ENCODE data around the gene RHBDF1.
"Not testable (repeated sequence)": the region's sequence is repeated elsewhere in the genome, so short reads cannot be mapped to it uniquely, and the experiment has no call there.

RHBDF1 gene

GRCh38 chr16:35678-36305, 36.6 kb downstream of the RHBDF1 start:
- no CpG with 5 or more reads among the region's 11 CpGs for WGBS (ENCODE audit: insufficient coverage, insufficient read length)
- Histone ChIP-seq H3K4me3 (ENCODE audit: low read length) (no peak overlapping the region), H3K9me3 (ENCODE audit: control insufficient read depth, insufficient read depth, low read length) (no peaks in the 10 kb centered on the region), H3K27ac (ENCODE audit: low read length) (no peak overlapping the region), H3K36me3 (ENCODE audit: control insufficient read depth, insufficient read depth, low read length) (no peaks in the 10 kb centered on the region; the same call in 1 of the 2 replicates), H3K27me3 (ENCODE audit: control insufficient read depth, insufficient read depth, low read length) (no peaks in the 10 kb centered on the region), H3K4me1 (ENCODE audit: control insufficient read depth, insufficient read depth, low read length) (peaks cover 2% of the 10 kb centered on the region; the same call in 1 of the 2 replicates)
- DNase-seq (ENCODE audit: low read depth, low spot score), result no peak

DNA sequence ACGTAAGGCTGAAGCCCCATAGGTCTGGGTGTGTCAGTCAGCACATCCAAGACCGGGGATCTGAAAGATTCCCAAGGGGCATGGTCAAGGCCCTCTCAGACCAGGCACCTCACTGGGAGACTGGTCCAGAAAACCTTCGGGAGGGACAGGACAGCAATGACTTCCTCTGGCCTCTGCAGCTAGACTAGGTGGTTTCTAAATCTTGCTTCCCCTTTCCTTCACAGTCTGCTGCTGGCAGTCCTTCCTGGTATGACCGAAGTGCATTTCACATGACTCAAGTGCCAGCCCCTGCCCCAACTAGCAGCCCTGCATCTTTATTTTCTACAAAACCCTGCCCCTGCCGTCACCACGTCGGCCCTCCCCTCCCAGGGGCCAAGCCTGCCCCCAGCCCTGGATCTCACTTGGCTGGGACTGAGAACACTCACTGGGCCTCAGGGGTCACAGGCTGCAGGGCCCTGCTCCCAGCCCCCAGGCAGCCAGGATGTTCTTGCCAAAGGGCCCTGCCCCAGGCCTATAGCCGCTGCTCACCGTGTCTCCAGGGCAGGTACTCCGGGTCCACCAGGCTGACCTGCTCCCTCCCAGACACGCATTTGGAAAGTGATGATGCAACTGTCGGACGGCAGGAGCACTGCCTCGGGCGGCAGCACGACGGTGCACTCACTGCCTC, 37.3 kb downstream of the RHBDF1 start:
- no peak overlapping the region for H3K4me3 ChIP-seq (ENCODE audit: low read length)
- WGBS (ENCODE audit: insufficient coverage, insufficient read length), result no CpG with 5 or more reads among the region's 17 CpGs
- H3K4me1 ChIP-seq (ENCODE audit: control insufficient read depth, insufficient read depth, low read length), result peaks cover 2% of the 10 kb centered on the region; the same call in 1 of the 2 replicates
- no peak overlapping the region for H3K27ac ChIP-seq (ENCODE audit: low read length)
- no peaks in the 10 kb centered on the region for H3K27me3 ChIP-seq (ENCODE audit: control insufficient read depth, insufficient read depth, low read length)
- no peaks in the 10 kb centered on the region for H3K9me3 ChIP-seq (ENCODE audit: control insufficient read depth, insufficient read depth, low read length)
- H3K36me3 ChIP-seq (ENCODE audit: control insufficient read depth, insufficient read depth, low read length), result no peaks in the 10 kb centered on the region; the same call in 1 of the 2 replicates
- DNase-seq (ENCODE audit: low read depth, low spot score), result no peak

DNA sequence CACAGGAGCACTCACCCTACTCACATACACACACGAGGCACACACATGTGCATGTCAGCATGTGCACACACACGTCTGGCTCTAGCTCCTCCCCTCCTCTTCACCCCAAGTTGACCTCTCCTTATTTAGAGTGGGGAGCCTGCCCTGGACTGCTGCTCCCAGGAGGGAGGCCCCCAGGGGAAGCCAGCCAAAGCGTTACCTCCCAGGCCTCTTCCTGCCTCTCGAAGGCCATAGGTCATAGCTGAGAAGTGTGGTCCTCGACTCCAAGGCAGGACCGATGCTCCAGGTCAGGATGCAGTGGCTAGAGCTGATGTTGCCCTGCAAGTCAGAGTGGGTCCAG, 37.8 kb downstream of the RHBDF1 start:
- H3K4me1 ChIP-seq (ENCODE audit: control insufficient read depth, insufficient read depth, low read length), result peaks cover 2% of the 10 kb centered on the region; the same call in 1 of the 2 replicates
- no peaks in the 10 kb centered on the region; the same call in 1 of the 2 replicates for H3K36me3 ChIP-seq (ENCODE audit: control insufficient read depth, insufficient read depth, low read length)
- WGBS (ENCODE audit: insufficient coverage, insufficient read length), result no CpG with 5 or more reads among the region's 6 CpGs

GRCh38 chr16:33877-34647, 38.4 kb downstream of the RHBDF1 start:
- H3K4me1 ChIP-seq (ENCODE audit: control insufficient read depth, insufficient read depth, low read length), result peaks cover 2% of the 10 kb centered on the region; the same call in 1 of the 2 replicates
- WGBS (ENCODE audit: insufficient coverage, insufficient read length), result no CpG with 5 or more reads among the region's 21 CpGs
- no peaks in the 10 kb centered on the region for H3K27me3 ChIP-seq (ENCODE audit: control insufficient read depth, insufficient read depth, low read length)
- no peaks in the 10 kb centered on the region; the same call in 1 of the 2 replicates for H3K36me3 ChIP-seq (ENCODE audit: control insufficient read depth, insufficient read depth, low read length)
- no peak overlapping the region for H3K4me3 ChIP-seq (ENCODE audit: low read length)
- DNase-seq (ENCODE audit: low read depth, low spot score), result no peak
- no peaks in the 10 kb centered on the region for H3K9me3 ChIP-seq (ENCODE audit: control insufficient read depth, insufficient read depth, low read length)
- no peak overlapping the region for H3K27ac ChIP-seq (ENCODE audit: low read length)

More for the DNA sequence above, 37.8 kb downstream of the RHBDF1 start:
- Histone ChIP-seq H3K27ac (ENCODE audit: low read length) (no peak overlapping the region), H3K27me3 (ENCODE audit: control insufficient read depth, insufficient read depth, low read length) (no peaks in the 10 kb centered on the region), H3K9me3 (ENCODE audit: control insufficient read depth, insufficient read depth, low read length) (no peaks in the 10 kb centered on the region), H3K4me3 (ENCODE audit: low read length) (no peak overlapping the region)
- DNase-seq (ENCODE audit: low read depth, low spot score), result no peak

GRCh38 chr16:33154-33876, 39.1 kb downstream of the RHBDF1 start:
- H3K9me3 ChIP-seq (ENCODE audit: control insufficient read depth, insufficient read depth, low read length); H3K4me3 ChIP-seq (ENCODE audit: low read length); H3K36me3 ChIP-seq (ENCODE audit: control insufficient read depth, insufficient read depth, low read length); H3K27me3 ChIP-seq (ENCODE audit: control insufficient read depth, insufficient read depth, low read length); H3K4me1 ChIP-seq (ENCODE audit: control insufficient read depth, insufficient read depth, low read length); DNase-seq (ENCODE audit: low read depth, low spot score); H3K27ac ChIP-seq (ENCODE audit: low read length): not testable (repeated sequence)
- no CpG with 5 or more reads among the region's 8 CpGs for WGBS (ENCODE audit: insufficient coverage, insufficient read length)

- H3K9me3 ChIP-seq (ENCODE audit: control insufficient read depth, insufficient read depth, low read length); H3K4me1 ChIP-seq (ENCODE audit: control insufficient read depth, insufficient read depth, low read length); H3K27ac ChIP-seq (ENCODE audit: low read length); H3K27me3 ChIP-seq (ENCODE audit: control insufficient read depth, insufficient read depth, low read length); H3K4me3 ChIP-seq (ENCODE audit: low read length); DNase-seq (ENCODE audit: low read depth, low spot score); H3K36me3 ChIP-seq (ENCODE audit: control insufficient read depth, insufficient read depth, low read length): not testable (repeated sequence)
- WGBS (ENCODE audit: insufficient coverage, insufficient read length), result no CpG with 5 or more reads among the region's 7 CpGs
These were observed 41.8 kb downstream of the RHBDF1 start for GRCh38 chr16:30627-31026.

GRCh38 chr16:25926-26348, 46.5 kb downstream of the RHBDF1 start:
- not testable (repeated sequence) for H3K4me1 ChIP-seq (ENCODE audit: control insufficient read depth, insufficient read depth, low read length); DNase-seq (ENCODE audit: low read depth, low spot score); H3K9me3 ChIP-seq (ENCODE audit: control insufficient read depth, insufficient read depth, low read length); H3K27ac ChIP-seq (ENCODE audit: low read length); H3K36me3 ChIP-seq (ENCODE audit: control insufficient read depth, insufficient read depth, low read length); H3K27me3 ChIP-seq (ENCODE audit: control insufficient read depth, insufficient read depth, low read length); H3K4me3 ChIP-seq (ENCODE audit: low read length)
- no CpG with 5 or more reads among the region's 5 CpGs for WGBS (ENCODE audit: insufficient coverage, insufficient read length)

DNA sequence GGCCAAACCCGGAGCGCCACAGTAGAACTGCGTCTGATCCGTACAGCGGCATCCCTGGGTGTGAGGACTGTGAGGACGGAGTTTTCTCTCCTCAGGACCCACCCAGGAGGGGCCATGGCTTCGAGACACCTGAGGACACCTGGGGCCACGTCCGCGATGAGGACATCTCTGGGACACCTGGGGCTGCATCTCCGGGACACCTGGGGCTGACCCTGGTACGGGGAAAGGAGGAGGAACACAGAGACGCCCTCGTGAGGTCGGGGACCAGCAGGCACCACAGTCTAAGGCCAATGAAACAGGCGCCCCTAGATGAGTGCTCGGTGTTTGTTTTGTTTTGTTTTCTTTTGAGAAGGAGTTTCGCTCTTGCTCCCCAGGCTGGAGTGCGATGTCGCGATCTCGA, 48.3 kb downstream of the RHBDF1 start:
- H3K4me3 ChIP-seq (ENCODE audit: low read length); DNase-seq (ENCODE audit: low read depth, low spot score); H3K27ac ChIP-seq (ENCODE audit: low read length); H3K4me1 ChIP-seq (ENCODE audit: control insufficient read depth, insufficient read depth, low read length); H3K36me3 ChIP-seq (ENCODE audit: control insufficient read depth, insufficient read depth, low read length); H3K27me3 ChIP-seq (ENCODE audit: control insufficient read depth, insufficient read depth, low read length); H3K9me3 ChIP-seq (ENCODE audit: control insufficient read depth, insufficient read depth, low read length): not testable (repeated sequence)
- no CpG with 5 or more reads among the region's 22 CpGs for WGBS (ENCODE audit: insufficient coverage, insufficient read length)

DNA sequence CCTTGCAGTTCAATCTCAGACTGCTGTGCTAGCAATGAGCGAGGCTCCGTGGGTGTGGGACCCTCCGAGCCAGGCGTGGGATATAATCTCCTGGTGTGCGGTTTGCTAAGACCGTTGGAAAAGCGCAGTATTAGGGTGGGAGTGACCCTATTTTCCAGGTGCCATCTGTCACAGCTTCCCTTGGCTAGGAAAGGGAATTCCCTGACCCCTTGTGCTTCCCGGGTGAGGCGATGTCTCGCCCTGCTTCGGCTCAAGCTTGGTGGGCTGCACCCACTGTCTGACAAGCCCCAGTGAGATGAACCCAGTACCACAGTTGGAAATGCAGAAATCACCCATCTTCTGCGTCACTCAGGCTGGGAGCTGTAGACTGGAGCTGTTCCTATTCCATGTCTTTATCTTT, 51.5 kb downstream of the RHBDF1 start:
- not testable (repeated sequence) for H3K9me3 ChIP-seq (ENCODE audit: control insufficient read depth, insufficient read depth, low read length); H3K4me1 ChIP-seq (ENCODE audit: control insufficient read depth, insufficient read depth, low read length); DNase-seq (ENCODE audit: low read depth, low spot score); H3K27ac ChIP-seq (ENCODE audit: low read length); H3K4me3 ChIP-seq (ENCODE audit: low read length); H3K27me3 ChIP-seq (ENCODE audit: control insufficient read depth, insufficient read depth, low read length); H3K36me3 ChIP-seq (ENCODE audit: control insufficient read depth, insufficient read depth, low read length)
- WGBS (ENCODE audit: insufficient coverage, insufficient read length), result no CpG with 5 or more reads among the region's 12 CpGs

DNA sequence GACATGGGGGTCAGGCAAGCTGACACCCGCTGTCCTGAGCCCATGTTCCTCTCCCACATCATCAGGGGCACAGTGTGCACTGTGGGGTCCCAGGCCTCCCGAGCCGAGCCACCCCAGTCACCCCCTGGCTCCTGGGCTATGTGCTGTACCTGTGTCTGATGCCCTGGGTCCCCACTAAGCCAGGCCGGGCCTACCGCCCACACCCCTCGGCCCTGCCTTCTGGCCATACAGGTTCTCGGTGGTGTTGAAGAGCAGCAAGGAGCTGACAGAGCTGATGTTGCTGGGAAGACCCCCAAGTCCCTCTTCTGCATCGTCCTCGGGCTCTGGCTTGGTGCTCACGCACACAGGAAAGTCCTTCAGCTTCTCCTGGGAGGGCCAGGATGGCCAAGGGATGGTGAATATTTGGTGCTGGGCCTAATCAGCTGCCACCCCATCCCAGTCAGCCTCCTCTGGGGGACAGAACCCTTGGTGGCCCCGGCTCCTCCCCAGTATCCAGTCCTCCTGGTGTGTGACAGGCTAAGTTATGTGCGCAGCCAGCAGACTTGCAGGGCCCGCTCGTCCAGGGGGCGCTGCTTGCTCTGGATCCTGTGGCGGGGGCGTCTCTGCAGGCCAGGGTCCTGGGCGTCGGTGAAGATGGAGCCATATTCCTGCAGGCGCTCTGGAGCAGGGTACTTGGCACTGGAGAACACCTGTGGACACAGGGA, 55.2 kb downstream of the RHBDF1 start:
- not testable (repeated sequence) for DNase-seq (ENCODE audit: low read depth, low spot score); H3K36me3 ChIP-seq (ENCODE audit: control insufficient read depth, insufficient read depth, low read length); H3K4me3 ChIP-seq (ENCODE audit: low read length); H3K4me1 ChIP-seq (ENCODE audit: control insufficient read depth, insufficient read depth, low read length); H3K27me3 ChIP-seq (ENCODE audit: control insufficient read depth, insufficient read depth, low read length); H3K27ac ChIP-seq (ENCODE audit: low read length); H3K9me3 ChIP-seq (ENCODE audit: control insufficient read depth, insufficient read depth, low read length)
- WGBS (ENCODE audit: insufficient coverage, insufficient read length), result no CpG with 5 or more reads among the region's 20 CpGs

Measured in iPS DF 6.9 (cell line).